Ramos (cell line): ENCODE measurements around the gene HTRA2.

Experiments used
- in situ Hi-C: fragments of 300-500 bp; cut with MboI; formaldehyde crosslinking; loops from one replicate; pipeline ENCODE4 v1.14.3; 2022; ENCODE audit warnings: low sequenced_read_pairs; ENCODE audit not compliant: unreplicated experiment

Gene HTRA2

DNA sequence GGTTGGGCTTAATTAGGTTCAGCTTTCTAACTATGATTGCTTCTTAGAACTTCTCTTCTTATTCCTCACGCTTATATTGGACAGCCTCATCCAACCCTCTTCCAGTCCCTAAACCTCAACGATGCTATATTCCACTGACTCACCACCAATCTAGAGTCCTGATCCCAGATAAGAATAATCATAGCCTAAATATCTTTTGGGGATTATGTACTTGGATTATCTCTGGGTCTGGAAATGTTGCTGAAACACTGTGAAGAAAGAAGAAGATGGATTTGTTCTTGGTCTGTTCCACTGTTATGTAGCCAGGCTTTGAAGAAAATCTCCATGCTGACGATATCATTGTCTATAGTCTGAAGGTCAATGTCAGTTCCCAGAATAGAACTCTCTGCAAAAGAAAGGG, 51.7 kb downstream of the HTRA2 start:
- in situ Hi-C loops, result no loop called here

DNA sequence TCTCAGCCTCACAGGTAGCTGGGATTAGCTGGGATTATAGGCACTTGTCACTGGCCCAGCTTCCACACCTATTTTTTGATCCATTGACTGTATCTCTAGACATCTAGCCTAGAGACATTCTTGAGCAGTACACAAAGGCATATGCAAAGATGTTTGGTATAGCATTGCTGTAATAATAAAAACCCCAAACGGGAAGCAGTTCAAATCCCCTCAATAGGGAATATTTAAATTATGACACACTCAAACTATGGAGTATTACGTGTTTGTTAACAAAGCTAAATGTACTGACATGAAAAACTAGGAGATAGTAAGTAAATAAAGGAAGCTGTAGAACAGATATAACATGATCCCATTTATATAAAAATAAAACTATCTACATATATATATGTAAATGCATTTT, 52.5 kb downstream of the HTRA2 start:
- in situ Hi-C loops, result no loop called here
